HL-60 (cell line): Measurements from ENCODE around the gene EVC.
"Not testable (repeated sequence)": the region's sequence is repeated elsewhere in the genome, so short reads cannot be mapped to it uniquely, and the experiment has no call there.

Experiments
- DNase-seq, 2 experiments: peaks; one replicate each; pipeline ENCODE4 v3.0.0-alpha.2; 2010 to 2020; ENCODE audit warnings: low read depth in 1 of 2, low spot score in 1 of 2
- H3K27ac ChIP-seq: fragments of 250-450 bp; sonication (Bioruptor Pico); replicated peaks from 2 replicates; pipeline ENCODE4 v1.5.1; 2020; ENCODE audit warnings: mild to moderate bottlenecking, moderate library complexity
- H3K27me3 ChIP-seq: fragments of 250-450 bp; sonication (Bioruptor Pico); 2 replicates; pipeline ENCODE4 v1.5.1; 2021; ENCODE audit warnings: mild to moderate bottlenecking, moderate library complexity; ENCODE audit not compliant: insufficient read depth, poor library complexity, severe bottlenecking
- H3K4me3 ChIP-seq: replicated peaks from 2 replicates; pipeline ENCODE4 v1.5.1; 2011; ENCODE audit warnings: mild to moderate bottlenecking, control low read depth, low read length; ENCODE audit not compliant: insufficient read depth
- CTCF ChIP-seq: IDR thresholded peaks from one replicate; pipeline ENCODE4 v1.5.1; 2011; ENCODE audit warnings: low read length, control low read depth, inconsistent platforms; ENCODE audit not compliant: insufficient read depth
- GABPA ChIP-seq: IDR thresholded peaks from 2 replicates; pipeline ENCODE4 v1.6.1; 2012; ENCODE audit warnings: low read depth
- POLR2AphosphoS5 ChIP-seq: IDR thresholded peaks from 2 replicates; pipeline ENCODE4 v1.6.1; 2012; ENCODE audit warnings: low read depth
- REST ChIP-seq: IDR thresholded peaks from 2 replicates; pipeline ENCODE4 v1.6.1; 2012; ENCODE audit warnings: low read depth; ENCODE audit not compliant: insufficient replicate concordance
- SPI1 ChIP-seq: IDR thresholded peaks from 2 replicates; pipeline ENCODE4 v1.6.1; 2012; ENCODE audit warnings: low read depth, mild to moderate bottlenecking, borderline replicate concordance

Gene EVC

GRCh38 chr4:5810151-5810550, 99.2 kb downstream of the EVC start:
- no peak for DNase-seq
- Histone ChIP-seq H3K27me3 (no peaks in the 10 kb centered on the region), H3K4me3 (no peak overlapping the region), H3K27ac (no peak overlapping the region)
- no peak for TF ChIP-seq REST
- no peak for TF ChIP-seq POLR2AphosphoS5
- TF ChIP-seq CTCF, result no peak
- no peak for TF ChIP-seq GABPA
- no peak for TF ChIP-seq SPI1

- no peaks in the 10 kb centered on the region for H3K27me3 ChIP-seq
- H3K4me3 ChIP-seq, result no peak overlapping the region
- no peak for TF ChIP-seq REST
- no peak for TF ChIP-seq CTCF
- TF ChIP-seq SPI1, result no peak
- TF ChIP-seq GABPA, result no peak
- TF ChIP-seq POLR2AphosphoS5, result no peak
- DNase-seq, result no peak
- no peak overlapping the region for H3K27ac ChIP-seq
Measured at GRCh38 chr4:5810770-5811430, 99.9 kb downstream of the EVC start.

GRCh38 chr4:5812057-5812456, 101.1 kb downstream of the EVC start:
- not testable (repeated sequence) for H3K27me3 ChIP-seq, H3K27ac ChIP-seq, DNase-seq, H3K4me3 ChIP-seq

- TF ChIP-seq CTCF (peak; percentile 52), SPI1 (peak; percentile 43; the same call in 1 of the 2 replicates), REST (no peak)
- H3K4me3 ChIP-seq, result no peak overlapping the region
- no peaks in the 10 kb centered on the region for H3K27me3 ChIP-seq
- peak; percentile 33 to 60 for DNase-seq
- no peak overlapping the region for H3K27ac ChIP-seq
Measured at GRCh38 chr4:5812506-5813229, 101.7 kb downstream of the EVC start.
